Measurements from ENCODE around the gene TNS3.

DNA sequence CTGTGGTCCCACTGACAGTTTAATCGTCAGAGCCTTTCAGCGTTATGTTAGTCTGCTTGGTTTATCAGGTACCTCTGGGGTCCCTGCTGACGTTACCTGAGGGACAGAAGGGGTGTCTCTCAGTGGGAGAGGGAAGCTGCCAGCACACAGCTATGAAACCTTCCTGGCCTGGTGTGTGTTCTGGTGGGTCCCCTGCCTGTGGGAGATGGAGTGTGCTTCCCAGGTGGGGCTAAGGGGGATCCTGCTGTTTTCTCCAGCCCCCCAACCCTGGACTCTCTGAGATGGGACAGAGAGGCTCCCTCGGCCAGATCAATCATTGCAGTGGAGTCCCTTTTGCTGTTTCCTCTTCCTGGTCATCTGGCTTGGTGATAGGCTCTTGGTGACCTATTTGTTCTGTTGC, 308.8 kb downstream of the TNS3 start:
- TF ChIP-seq, protein P1, sequence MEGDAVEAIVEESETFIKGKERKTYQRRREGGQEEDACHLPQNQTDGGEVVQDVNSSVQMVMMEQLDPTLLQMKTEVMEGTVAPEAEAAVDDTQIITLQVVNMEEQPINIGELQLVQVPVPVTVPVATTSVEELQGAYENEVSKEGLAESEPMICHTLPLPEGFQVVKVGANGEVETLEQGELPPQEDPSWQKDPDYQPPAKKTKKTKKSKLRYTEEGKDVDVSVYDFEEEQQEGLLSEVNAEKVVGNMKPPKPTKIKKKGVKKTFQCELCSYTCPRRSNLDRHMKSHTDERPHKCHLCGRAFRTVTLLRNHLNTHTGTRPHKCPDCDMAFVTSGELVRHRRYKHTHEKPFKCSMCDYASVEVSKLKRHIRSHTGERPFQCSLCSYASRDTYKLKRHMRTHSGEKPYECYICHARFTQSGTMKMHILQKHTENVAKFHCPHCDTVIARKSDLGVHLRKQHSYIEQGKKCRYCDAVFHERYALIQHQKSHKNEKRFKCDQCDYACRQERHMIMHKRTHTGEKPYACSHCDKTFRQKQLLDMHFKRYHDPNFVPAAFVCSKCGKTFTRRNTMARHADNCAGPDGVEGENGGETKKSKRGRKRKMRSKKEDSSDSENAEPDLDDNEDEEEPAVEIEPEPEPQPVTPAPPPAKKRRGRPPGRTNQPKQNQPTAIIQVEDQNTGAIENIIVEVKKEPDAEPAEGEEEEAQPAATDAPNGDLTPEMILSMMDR (IDR thresholded peaks at IDR 0.05), result no peak
- no peak for TF ChIP-seq TCF12 (IDR thresholded peaks at IDR 0.05)
- TF ChIP-seq FOXJ3 (CRISPR knock-in tag; IDR thresholded peaks at IDR 0.05), result no peak
- no peak for TF ChIP-seq RAD21 (IDR thresholded peaks at IDR 0.05; ENCODE audit: low read length)
- no peak for TF ChIP-seq SMC3 (IDR thresholded peaks at IDR 0.05; ENCODE audit: low read depth, low read length)
- no peak for TF ChIP-seq POLR2AphosphoS5 (IDR thresholded peaks at IDR 0.05; ENCODE audit: low read depth, low read length)
- TF ChIP-seq JUND (IDR thresholded peaks at IDR 0.05), result no peak
- no peak for TF ChIP-seq FOXM1 (IDR thresholded peaks at IDR 0.05; ENCODE audit: low read depth)
- TF ChIP-seq, protein P2, sequence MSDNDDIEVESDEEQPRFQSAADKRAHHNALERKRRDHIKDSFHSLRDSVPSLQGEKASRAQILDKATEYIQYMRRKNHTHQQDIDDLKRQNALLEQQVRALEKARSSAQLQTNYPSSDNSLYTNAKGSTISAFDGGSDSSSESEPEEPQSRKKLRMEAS (IDR thresholded peaks at IDR 0.05; ENCODE audit: low read depth), result no peak
- TF ChIP-seq RXRA (IDR thresholded peaks at IDR 0.05; ENCODE audit: borderline replicate concordance, low read depth), result no peak
- TF ChIP-seq TAF1 (IDR thresholded peaks at IDR 0.05; ENCODE audit: borderline replicate concordance, low read depth, low read length), result no peak
- TF ChIP-seq, protein P3, sequence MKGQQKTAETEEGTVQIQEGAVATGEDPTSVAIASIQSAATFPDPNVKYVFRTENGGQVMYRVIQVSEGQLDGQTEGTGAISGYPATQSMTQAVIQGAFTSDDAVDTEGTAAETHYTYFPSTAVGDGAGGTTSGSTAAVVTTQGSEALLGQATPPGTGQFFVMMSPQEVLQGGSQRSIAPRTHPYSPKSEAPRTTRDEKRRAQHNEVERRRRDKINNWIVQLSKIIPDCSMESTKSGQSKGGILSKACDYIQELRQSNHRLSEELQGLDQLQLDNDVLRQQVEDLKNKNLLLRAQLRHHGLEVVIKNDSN (IDR thresholded peaks at IDR 0.05; ENCODE audit: borderline replicate concordance, low read depth), result no peak
- no peak for TF ChIP-seq RCOR1 (IDR thresholded peaks at IDR 0.05; ENCODE audit: low read length)
- TF ChIP-seq MXI1 (IDR thresholded peaks at IDR 0.05; ENCODE audit: low read depth, low read length), result no peak

All from SK-N-SH (cell line).